ENCODE measurements around the gene UBE2V1. TPM values are rescaled to one million over a fixed set of nuclear protein-coding genes. Genes with fewer than 3 reads are reported as not detected.
"Not testable (repeated sequence)": the region's sequence is repeated elsewhere in the genome, so short reads cannot be mapped to it uniquely, and the experiment has no call there.

Gene UBE2V1
- total RNA-seq, 1 experiment from 2014 or later, result 105 TPM

GRCh38 chr20:50099565-50099991 lies 13.4 kb downstream of the UBE2V1 start:
- DNase-seq (ENCODE audit: extremely low read depth, low read depth), result no peak

DNA sequence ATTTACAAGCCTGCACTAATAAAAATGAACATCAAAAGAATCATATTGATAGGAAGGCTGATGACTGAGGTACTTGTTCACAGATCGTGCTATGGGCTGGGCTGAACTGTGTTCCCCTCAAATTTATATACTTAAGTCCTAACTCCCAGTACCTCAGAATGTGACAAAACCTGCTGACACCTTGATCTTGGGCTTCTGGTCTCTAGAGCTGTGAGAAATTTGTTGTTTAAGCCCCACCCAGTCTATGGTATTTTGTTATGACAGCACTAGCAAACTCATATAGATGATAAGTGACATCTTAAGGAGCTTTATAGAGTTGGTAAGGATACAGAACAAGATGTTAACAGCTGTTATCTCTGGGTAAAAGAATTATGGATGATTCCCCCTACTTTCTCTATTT lies 13.8 kb downstream of the UBE2V1 start:
- no peak for DNase-seq (ENCODE audit: extremely low read depth, low read depth)

DNA sequence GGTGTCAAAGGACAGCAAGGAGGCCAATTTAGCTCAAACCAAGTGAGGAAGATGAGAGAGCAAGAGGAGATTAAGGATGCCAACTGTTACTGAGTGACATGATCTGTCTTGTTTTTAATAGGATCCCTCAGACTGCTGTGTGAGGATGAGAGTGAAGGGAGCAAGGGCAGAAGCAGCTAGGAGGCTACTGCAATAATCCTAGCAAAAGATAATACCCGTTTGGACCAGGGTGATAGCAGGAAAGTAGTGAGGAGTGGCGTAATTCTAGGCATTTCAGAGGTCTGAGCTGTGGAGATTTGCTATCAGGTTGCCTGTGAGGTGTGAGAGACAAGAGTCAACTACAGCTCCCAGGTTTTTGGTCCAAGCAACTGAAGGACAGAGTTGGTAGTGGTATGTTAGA lies 14.7 kb downstream of the UBE2V1 start:
- DNase-seq (ENCODE audit: extremely low read depth, low read depth), result no peak

DNA sequence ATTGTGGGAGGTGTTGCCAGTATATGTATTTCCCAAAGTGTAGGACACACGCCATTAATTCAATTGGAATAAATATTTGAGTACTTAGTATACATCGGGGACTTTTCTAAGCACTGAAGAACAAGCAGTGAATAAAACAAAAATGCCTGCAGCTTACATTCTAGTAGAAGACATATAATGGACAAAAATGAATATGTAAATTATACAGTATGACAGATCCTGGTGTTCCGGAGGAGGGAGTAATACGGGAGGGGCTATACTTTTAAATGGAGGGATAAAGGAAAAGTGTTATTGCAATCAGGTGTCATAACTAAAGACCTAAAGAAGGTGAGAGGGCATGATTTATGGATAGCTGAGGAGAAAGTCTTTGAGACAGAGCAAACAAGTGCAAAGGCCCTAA lies 15.1 kb downstream of the UBE2V1 start:
- no peak for DNase-seq (ENCODE audit: extremely low read depth, low read depth)

- no peak for DNase-seq (ENCODE audit: extremely low read depth, low read depth)
Measured at GRCh38 chr20:50096237-50096636, 16.7 kb downstream of the UBE2V1 start.

GRCh38 chr20:50095476-50096078 lies 17.4 kb downstream of the UBE2V1 start:
- DNase-seq (ENCODE audit: extremely low read depth, low read depth), result no peak

DNA sequence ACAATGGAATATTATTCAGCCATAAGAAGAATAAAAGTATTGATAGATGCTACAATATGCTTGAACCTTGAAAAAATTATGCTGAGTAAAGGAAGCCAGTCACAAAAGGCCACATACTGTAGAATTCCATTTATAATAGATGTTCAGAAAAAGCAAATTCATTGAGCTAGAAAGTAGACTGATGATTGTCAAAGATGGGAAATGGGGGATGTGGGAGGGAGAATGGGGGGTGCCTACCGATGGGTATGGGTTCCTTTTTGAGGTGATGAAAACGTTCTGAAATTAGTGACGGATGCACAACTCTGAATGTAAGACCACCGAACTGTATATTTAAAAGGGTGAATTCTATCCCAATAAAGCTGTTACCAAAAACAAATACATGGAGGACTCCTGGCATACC lies 18.4 kb downstream of the UBE2V1 start:
- no peak for DNase-seq (ENCODE audit: extremely low read depth, low read depth)

DNA sequence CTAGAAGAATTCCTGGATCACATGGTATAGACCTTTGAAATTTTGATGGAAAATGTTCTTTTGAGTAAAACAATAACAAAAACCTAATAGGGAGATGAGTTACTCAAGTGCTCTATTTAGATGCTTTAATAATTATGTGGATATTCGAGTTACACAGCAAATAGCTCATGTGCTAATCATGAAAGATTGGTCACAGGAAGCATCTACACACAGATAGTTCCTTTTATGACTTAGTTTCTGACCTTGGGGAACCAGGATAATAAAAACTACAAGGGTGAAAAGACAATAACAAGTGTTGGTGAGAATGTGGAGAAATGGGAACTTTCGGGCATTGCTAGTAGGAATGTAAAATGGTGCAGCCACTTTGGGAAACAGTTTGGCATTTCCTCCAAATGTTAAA lies 19.7 kb downstream of the UBE2V1 start:
- DNase-seq (ENCODE audit: extremely low read depth, low read depth), result no peak

- no peak for DNase-seq (ENCODE audit: extremely low read depth, low read depth)
Measured at GRCh38 chr20:50092436-50092835, 20.5 kb downstream of the UBE2V1 start.

DNA sequence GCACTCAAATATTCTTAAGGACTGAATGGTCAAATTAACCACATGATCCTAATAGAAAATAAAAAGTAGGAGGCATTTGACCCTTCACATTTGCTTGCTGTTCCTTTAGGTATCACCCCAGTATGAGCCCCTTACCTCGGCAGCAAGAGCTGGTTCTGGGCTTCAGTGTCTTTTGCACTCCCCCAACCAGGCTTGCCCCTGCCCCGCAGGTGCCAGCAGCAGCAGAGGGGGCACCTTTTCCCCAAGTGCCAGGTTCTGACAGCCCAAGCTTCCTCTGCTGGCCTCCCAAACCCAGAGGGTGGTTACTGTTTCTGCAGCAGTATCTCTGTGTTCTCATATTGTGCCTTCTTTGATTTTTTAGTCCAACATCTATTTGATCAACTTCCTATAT lies 23.2 kb downstream of the UBE2V1 start:
- no peak for DNase-seq (ENCODE audit: extremely low read depth, low read depth)

DNA sequence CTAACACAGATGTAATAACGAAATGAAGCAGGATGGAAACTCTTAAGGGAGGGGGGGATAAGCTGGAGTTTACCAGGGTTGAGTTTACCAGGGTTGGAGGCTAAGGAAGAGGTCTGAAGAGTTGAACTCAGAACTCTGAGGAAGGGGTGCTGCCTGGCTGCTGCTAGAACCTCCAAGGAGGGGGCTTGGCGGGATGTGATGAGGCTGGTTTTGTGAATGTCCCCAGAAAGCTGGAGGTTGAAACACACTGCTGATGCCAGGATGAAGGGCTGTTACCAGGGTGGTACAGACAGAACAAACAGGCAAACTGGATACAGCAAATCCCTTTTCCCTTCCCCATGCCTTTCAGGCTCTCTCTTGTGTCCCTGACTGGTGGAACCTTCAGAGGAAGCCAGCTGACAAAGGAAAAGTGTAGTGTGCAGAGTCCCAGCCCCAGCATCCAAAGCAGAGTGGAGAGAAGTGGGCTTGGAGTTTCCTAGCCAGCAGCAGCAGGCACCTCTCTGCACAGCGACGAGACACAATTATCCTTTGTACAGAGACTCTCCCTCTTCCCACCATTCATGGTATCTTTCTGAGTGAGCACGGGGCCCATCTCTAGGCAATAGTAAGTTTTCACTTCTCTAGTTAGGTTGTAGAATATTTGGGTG lies 23.7 kb downstream of the UBE2V1 start:
- no peak for DNase-seq (ENCODE audit: extremely low read depth, low read depth)

DNA sequence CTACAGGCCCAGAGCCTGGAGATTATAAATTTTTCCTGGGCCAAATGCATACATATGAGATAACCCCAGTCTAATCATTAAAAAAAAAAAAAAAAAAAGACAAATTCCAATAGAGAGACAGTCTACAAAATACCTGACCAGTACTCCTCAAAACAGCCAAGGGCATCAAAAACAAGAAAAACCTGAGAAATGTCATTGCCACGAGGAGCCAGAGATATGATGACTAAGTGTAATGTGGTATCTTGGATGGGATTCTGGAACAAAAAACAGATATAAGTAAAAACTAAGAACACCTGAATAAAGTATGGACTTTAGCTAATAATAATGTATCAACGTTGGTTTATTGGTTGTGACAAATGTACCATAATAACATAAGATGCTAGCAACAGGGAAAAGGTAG lies 24.9 kb downstream of the UBE2V1 start:
- DNase-seq (ENCODE audit: extremely low read depth, low read depth), result no peak

- peak; percentile 75 for DNase-seq (ENCODE audit: extremely low read depth, low read depth)
Measured at GRCh38 chr20:50085481-50086365, 27.2 kb downstream of the UBE2V1 start.

- no peak for DNase-seq (ENCODE audit: extremely low read depth, low read depth)
Measured at GRCh38 chr20:50085146-50085480, 27.8 kb downstream of the UBE2V1 start.

- no peak for DNase-seq (ENCODE audit: extremely low read depth, low read depth)
Measured at GRCh38 chr20:50083034-50083433, 29.9 kb downstream of the UBE2V1 start.

DNA sequence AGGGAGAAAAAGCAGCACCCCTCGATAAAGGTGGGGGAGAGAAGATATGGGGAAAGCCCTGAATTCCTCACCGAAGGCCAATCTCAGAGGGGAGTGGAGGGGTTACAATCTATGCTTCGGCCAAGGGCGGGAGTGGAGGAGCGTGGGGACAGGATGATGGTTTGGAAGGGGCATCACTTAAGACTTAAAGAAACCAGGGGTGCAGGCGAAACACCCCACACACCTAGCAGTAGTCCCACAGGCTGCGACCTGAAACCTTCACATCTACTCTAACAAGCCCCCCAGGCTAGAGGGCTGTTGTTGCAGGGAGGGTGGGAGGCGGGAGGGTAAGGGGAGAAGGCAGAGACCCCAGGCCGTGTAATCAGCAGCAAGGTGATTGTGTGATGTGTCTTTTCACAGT lies 30.9 kb downstream of the UBE2V1 start:
- not testable (repeated sequence) for DNase-seq (ENCODE audit: extremely low read depth, low read depth)

- no peak for DNase-seq (ENCODE audit: extremely low read depth, low read depth)
Measured at GRCh38 chr20:50077818-50078601, 34.9 kb downstream of the UBE2V1 start.

DNA sequence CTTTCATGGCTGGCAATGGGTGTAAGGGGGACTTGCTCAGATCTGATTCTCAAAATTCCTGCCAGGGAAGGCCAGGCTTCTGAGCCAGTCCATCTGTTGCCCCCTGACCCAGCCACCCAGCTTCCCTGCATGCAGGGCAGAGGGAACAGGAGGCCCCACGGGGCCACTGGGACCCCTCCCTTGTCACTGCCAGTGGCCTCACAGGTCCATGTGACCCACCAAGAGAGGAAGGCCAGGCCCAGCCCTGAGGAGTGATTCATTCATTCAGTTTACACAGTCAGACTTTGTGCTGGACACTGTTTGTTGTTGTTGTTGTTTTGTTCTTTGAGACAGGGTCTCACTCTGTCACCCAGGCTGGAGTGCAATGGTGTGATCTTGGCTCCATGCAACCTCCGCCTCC lies 39.5 kb downstream of the UBE2V1 start:
- no peak for DNase-seq (ENCODE audit: extremely low read depth, low read depth)

GRCh38 chr20:50071039-50071888 lies 41.7 kb downstream of the UBE2V1 start:
- DNase-seq (ENCODE audit: extremely low read depth, low read depth), result peak; percentile 83

- no peak for DNase-seq (ENCODE audit: extremely low read depth, low read depth)
Measured at GRCh38 chr20:50070361-50070760, 42.6 kb downstream of the UBE2V1 start.
